Suprapubic skin (tissue), 4 donors: ENCODE data around the gene SIRT7. TPM values are rescaled to one million over a fixed set of nuclear protein-coding genes. Genes with fewer than 3 reads are reported as not detected.
A peak's percentile ranks its signal among the peaks of the same experiment; 100 is the strongest.

ENCODE experiments used
- DNase-seq, 2 donors: peaks; one replicate each; pipeline ENCODE4 v3.0.0-alpha.2; 2019; ENCODE audit warnings: low spot score in 2 of 2
- H3K27ac ChIP-seq: fragments of 200-600 bp; sonication (generic); one replicate; pipeline ENCODE4 v1.5.1; 2019
- H3K27me3 ChIP-seq: fragments of 200-600 bp; sonication (generic); one replicate; pipeline ENCODE4 v1.5.1; 2019
- H3K36me3 ChIP-seq: fragments of 200-600 bp; sonication (generic); one replicate; pipeline ENCODE4 v1.5.1; 2019
- H3K4me1 ChIP-seq: fragments of 200-600 bp; sonication (generic); one replicate; pipeline ENCODE4 v1.5.1; 2019
- H3K4me3 ChIP-seq: fragments of 200-600 bp; sonication (generic); one replicate; pipeline ENCODE4 v1.5.1; 2019; ENCODE audit warnings: mild to moderate bottlenecking
- H3K9me3 ChIP-seq: fragments of 200-600 bp; sonication (generic); one replicate; pipeline ENCODE4 v1.5.1; 2019
- EP300 ChIP-seq: sonication (generic); formaldehyde crosslinking; IDR thresholded peaks from one replicate; pipeline ENCODE4 v1.6.1; 2017; ENCODE audit warnings: antibody characterized with exemption
- POLR2A ChIP-seq, 2 donors: fragments of 450-650 bp; IDR thresholded peaks; one replicate each; pipeline ENCODE4 v1.6.1; 2017; ENCODE audit warnings: antibody characterized with exemption in 2 of 2, mild to moderate bottlenecking in 2 of 2, moderate library complexity in 2 of 2
- POLR2AphosphoS5 ChIP-seq, 3 donors: sonication (generic); formaldehyde crosslinking; IDR thresholded peaks; one replicate each; pipeline ENCODE4 v1.6.1; 2017; ENCODE audit warnings: antibody characterized with exemption in 3 of 3
- WGBS: methylation state at CpG from one replicate; pipeline ENCODE4 v1.1.5; 2018; 5-methylcytosine and 5-hydroxymethylcytosine counted together
- total RNA-seq, 4 donors: library from RNA; depleted of rRNA; stranded (reverse); fragments of >200 nt; gene quantifications; one replicate each; pipeline ENCODE4 v1.1.0, GENCODE V29; 2016
- TF ChIP-seq, protein P1 (sequence below), 2 donors: fragments of 200-600 bp in 1 of 2; fragments of 450-650 bp in 1 of 2; sonication (generic) in 1 of 2; IDR thresholded peaks; one replicate each; pipeline ENCODE4 v1.5.1; 2016 to 2019; ENCODE audit warnings: antibody characterized with exemption in 2 of 2, mild to moderate bottlenecking in 1 of 2, moderate library complexity in 1 of 2

Gene SIRT7
- total RNA-seq, 4 donors from 2014 or later, result 30.7 to 52.4 (median 38.9) TPM

GRCh38 chr17:81888988-81889595 lies 28.9 kb downstream of the SIRT7 start:
- peak in 1 of 2 donors; percentile 62 for DNase-seq
- H3K27me3 ChIP-seq, result no peaks in the 10 kb centered on the region
- H3K4me3 ChIP-seq, result no peak overlapping the region
- no peak for TF ChIP-seq POLR2AphosphoS5 (IDR thresholded peaks at IDR 0.05)
- no peak for TF ChIP-seq EP300
- TF ChIP-seq, protein P1, sequence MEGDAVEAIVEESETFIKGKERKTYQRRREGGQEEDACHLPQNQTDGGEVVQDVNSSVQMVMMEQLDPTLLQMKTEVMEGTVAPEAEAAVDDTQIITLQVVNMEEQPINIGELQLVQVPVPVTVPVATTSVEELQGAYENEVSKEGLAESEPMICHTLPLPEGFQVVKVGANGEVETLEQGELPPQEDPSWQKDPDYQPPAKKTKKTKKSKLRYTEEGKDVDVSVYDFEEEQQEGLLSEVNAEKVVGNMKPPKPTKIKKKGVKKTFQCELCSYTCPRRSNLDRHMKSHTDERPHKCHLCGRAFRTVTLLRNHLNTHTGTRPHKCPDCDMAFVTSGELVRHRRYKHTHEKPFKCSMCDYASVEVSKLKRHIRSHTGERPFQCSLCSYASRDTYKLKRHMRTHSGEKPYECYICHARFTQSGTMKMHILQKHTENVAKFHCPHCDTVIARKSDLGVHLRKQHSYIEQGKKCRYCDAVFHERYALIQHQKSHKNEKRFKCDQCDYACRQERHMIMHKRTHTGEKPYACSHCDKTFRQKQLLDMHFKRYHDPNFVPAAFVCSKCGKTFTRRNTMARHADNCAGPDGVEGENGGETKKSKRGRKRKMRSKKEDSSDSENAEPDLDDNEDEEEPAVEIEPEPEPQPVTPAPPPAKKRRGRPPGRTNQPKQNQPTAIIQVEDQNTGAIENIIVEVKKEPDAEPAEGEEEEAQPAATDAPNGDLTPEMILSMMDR (IDR thresholded peaks at IDR 0.05), result no peak
- TF ChIP-seq POLR2A (IDR thresholded peaks at IDR 0.05), result no peak
- no peaks in the 10 kb centered on the region for H3K9me3 ChIP-seq
- no peak overlapping the region for H3K27ac ChIP-seq
- peaks cover 60% of the 10 kb centered on the region for H3K36me3 ChIP-seq
- WGBS, result 91% methylated on average over 16 of the region's 16 CpGs
- peaks cover 37% of the 10 kb centered on the region for H3K4me1 ChIP-seq

GRCh38 chr17:81888105-81888987 lies 29.6 kb downstream of the SIRT7 start:
- 95% methylated on average over 44 of the region's 44 CpGs for WGBS
- H3K27ac ChIP-seq, result no peak overlapping the region
- TF ChIP-seq, protein P1 (IDR thresholded peaks at IDR 0.05), result no peak
- TF ChIP-seq POLR2AphosphoS5 (IDR thresholded peaks at IDR 0.05) (no peak), POLR2A (IDR thresholded peaks at IDR 0.05) (no peak), EP300 (no peak)
- peaks cover 64% of the 10 kb centered on the region for H3K36me3 ChIP-seq
- peaks cover 37% of the 10 kb centered on the region for H3K4me1 ChIP-seq
- H3K9me3 ChIP-seq, result no peaks in the 10 kb centered on the region
- H3K27me3 ChIP-seq, result no peaks in the 10 kb centered on the region
- H3K4me3 ChIP-seq, result no peak overlapping the region
- peak in 1 of 2 donors; percentile 58 for DNase-seq

DNA sequence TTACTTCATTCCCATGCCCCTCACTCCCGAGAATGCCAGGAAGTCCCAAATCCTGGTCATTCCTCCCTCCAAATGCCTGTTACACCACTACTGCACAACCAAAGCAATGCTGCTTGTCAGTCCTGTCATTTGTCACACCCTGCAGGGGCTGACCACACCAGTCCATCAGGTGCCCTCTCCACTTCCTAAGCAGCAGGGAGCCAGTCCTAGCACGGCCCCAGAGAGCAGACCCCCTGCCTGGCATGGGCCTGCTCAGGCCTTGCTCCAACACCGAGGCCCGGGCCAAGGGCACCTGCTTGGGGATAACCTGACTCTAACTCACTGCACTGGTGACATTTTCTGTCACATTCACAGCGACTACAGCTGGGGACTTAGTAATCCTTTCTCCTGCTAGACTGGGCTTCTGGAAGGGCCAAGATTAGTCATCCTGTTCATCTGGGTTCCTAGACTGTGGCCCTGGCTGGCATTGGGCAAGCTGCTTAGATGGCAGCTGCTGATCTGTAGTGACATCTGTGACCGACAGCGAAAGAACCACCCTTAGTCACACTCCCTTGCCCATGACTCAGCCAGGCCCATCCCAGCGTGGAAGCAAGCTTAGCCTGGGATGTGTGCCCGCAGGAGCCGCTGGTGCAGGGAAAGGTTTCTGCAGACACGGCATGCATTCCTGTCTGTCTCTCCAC lies 32.0 kb downstream of the SIRT7 start:
- DNase-seq, result peak in 1 of 2 donors; percentile 55
- peaks cover 78% of the 10 kb centered on the region for H3K36me3 ChIP-seq
- TF ChIP-seq, protein P1 (IDR thresholded peaks at IDR 0.05), result no peak
- TF ChIP-seq POLR2AphosphoS5 (IDR thresholded peaks at IDR 0.05) (no peak), POLR2A (IDR thresholded peaks at IDR 0.05) (no peak), EP300 (no peak)

DNA sequence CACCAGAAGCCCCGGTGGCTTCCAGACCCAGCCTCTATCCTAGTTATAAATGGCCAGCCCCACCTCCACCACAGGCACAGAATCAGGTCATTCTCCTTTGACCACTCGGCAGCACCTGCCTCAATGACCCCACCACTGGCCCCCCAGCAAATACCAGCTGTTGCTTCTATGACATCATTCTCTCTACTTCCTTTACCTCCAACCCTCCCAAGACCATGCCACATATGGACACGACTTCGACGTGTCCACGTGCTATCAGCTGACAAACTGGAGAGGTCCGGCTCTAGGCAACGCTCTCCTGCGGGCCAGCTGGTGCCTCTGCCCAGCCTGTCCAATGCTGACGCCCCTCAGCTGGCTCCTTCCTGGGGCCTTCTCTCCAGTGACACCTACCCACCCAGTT lies 32.5 kb downstream of the SIRT7 start:
- no peak for DNase-seq
- 87% methylated on average over 8 of the region's 10 CpGs for WGBS
- TF ChIP-seq, protein P1 (IDR thresholded peaks at IDR 0.05), result no peak
- TF ChIP-seq POLR2A (IDR thresholded peaks at IDR 0.05) (no peak), EP300 (no peak), POLR2AphosphoS5 (IDR thresholded peaks at IDR 0.05) (no peak)
- Histone ChIP-seq H3K4me3 (no peak overlapping the region), H3K9me3 (no peaks in the 10 kb centered on the region), H3K4me1 (peaks cover 19% of the 10 kb centered on the region), H3K36me3 (peaks cover 78% of the 10 kb centered on the region), H3K27ac (peak overlapping the region; percentile 36), H3K27me3 (no peaks in the 10 kb centered on the region)

More for the DNA sequence above, 32.0 kb downstream of the SIRT7 start:
- no peak overlapping the region for H3K4me3 ChIP-seq
- peaks cover 24% of the 10 kb centered on the region for H3K4me1 ChIP-seq
- no peaks in the 10 kb centered on the region for H3K9me3 ChIP-seq
- H3K27me3 ChIP-seq, result no peaks in the 10 kb centered on the region
- peak overlapping the region; percentile 36 for H3K27ac ChIP-seq
- WGBS, result 71% methylated on average over 9 of the region's 11 CpGs
